IMR-90 (cell line): Measurements from ENCODE around the gene WBP2NL. TPM values are rescaled to one million over a fixed set of nuclear protein-coding genes. Genes with fewer than 3 reads are reported as not detected.

ENCODE experiments used
- ATAC-seq: fragments of 200-7000 bp; cut with Tn5 transposase; 2 replicates; pipeline ENCODE4 v1.9.1; 2020; ENCODE audit warnings: low read depth, mild to moderate bottlenecking, moderate library complexity
- BruUV-seq: library from RNA; stranded (reverse); fragments of 400-500 nt; replicated peaks from 2 replicates; lab custom pipeline; 2021; lab: Mats Ljungman, UMichigan
- CTCF ChIA-PET: fragments of 300-600 bp; formaldehyde crosslinking; extraction: SDS; loops from one replicate; lab custom pipeline; 2021; ENCODE audit warnings: antibody characterized with exemption; lab: Yijun Ruan, JAX
- POLR2A ChIA-PET: fragments of 300-600 bp; sonication (Branson Sonifier 250); formaldehyde crosslinking; loops from one replicate; lab custom pipeline; 2022; ENCODE audit warnings: antibody characterized with exemption; ENCODE audit not compliant: unreplicated experiment; lab: Charles Lee
- DNase-seq: peaks from one replicate; pipeline ENCODE4 v3.0.0; 2013
- H2AFZ ChIP-seq: replicated peaks from 2 replicates; pipeline ENCODE3; 2013; ENCODE audit warnings: low read length, mild to moderate bottlenecking; ENCODE audit not compliant: poor library complexity
- H2AK5ac ChIP-seq: 2 replicates; pipeline ENCODE4 v1.6.1; 2013; ENCODE audit warnings: low read depth, low read length, inconsistent platforms
- H2AK9ac ChIP-seq: replicated peaks from 2 replicates; pipeline ENCODE3; 2013; ENCODE audit warnings: mild to moderate bottlenecking, low read depth, low read length, moderate library complexity; ENCODE audit not compliant: poor library complexity
- H2BK120ac ChIP-seq: 2 replicates; pipeline ENCODE4 v1.6.1; 2013; ENCODE audit warnings: low read depth, low read length, inconsistent platforms
- H2BK15ac ChIP-seq: 3 replicates; pipeline ENCODE4 v1.6.1; 2013; ENCODE audit warnings: low read depth, low read length, inconsistent platforms
- H2BK20ac ChIP-seq: 2 replicates; pipeline ENCODE4 v1.6.1; 2013; ENCODE audit warnings: low read depth, mild to moderate bottlenecking, inconsistent platforms, low read length, moderate library complexity
- H2BK5ac ChIP-seq: 2 replicates; pipeline ENCODE4 v1.6.1; 2013; ENCODE audit warnings: mild to moderate bottlenecking, low read depth, low read length, inconsistent platforms; ENCODE audit not compliant: poor library complexity, severe bottlenecking
- H3K14ac ChIP-seq: replicated peaks from 2 replicates; pipeline ENCODE4 v1.6.1; 2013; ENCODE audit warnings: low read depth, low read length, inconsistent platforms
- H3K18ac ChIP-seq: 2 replicates; pipeline ENCODE4 v1.6.1; 2013; ENCODE audit warnings: low read depth, low read length, control low read depth
- H3K23ac ChIP-seq: 2 replicates; pipeline ENCODE4 v1.6.1; 2013; ENCODE audit warnings: low read depth, low read length, inconsistent platforms
- H3K27ac ChIP-seq: 2 replicates; pipeline ENCODE4 v1.5.1; 2013; ENCODE audit warnings: mild to moderate bottlenecking, control low read depth, low read length; ENCODE audit not compliant: insufficient read depth
- H3K27me3 ChIP-seq: 2 replicates; pipeline ENCODE4 v1.6.1; 2013; ENCODE audit warnings: low read length; ENCODE audit not compliant: control insufficient read depth, insufficient read depth
- H3K36me3 ChIP-seq: 2 replicates; pipeline ENCODE4 v1.6.1; 2013; ENCODE audit warnings: low read length, mixed read lengths; ENCODE audit not compliant: control insufficient read depth, insufficient read depth
- H3K4ac ChIP-seq: 2 replicates; pipeline ENCODE4 v1.6.1; 2013; ENCODE audit warnings: low read depth, low read length, inconsistent platforms
- H3K4me1 ChIP-seq: 2 replicates; pipeline ENCODE4 v1.6.1; 2013; ENCODE audit warnings: low read length, mixed read lengths; ENCODE audit not compliant: control insufficient read depth, insufficient read depth
- H3K4me2 ChIP-seq: 2 replicates; pipeline ENCODE4 v1.6.1; 2013; ENCODE audit warnings: low read depth, mild to moderate bottlenecking, control low read depth, low read length, moderate library complexity
- H3K4me3 ChIP-seq: 2 replicates; pipeline ENCODE4 v1.5.1; 2013; ENCODE audit warnings: low read depth, mild to moderate bottlenecking, control low read depth, low read length, moderate library complexity; ENCODE audit not compliant: insufficient read depth
- H3K56ac ChIP-seq: 2 replicates; pipeline ENCODE4 v1.6.1; 2013; ENCODE audit warnings: low read length, inconsistent platforms; ENCODE audit not compliant: insufficient read depth; ENCODE audit errors: extremely low read depth
- H3K79me1 ChIP-seq, 2 experiments: 2 replicates each; pipeline ENCODE4 v1.6.1; 2013; ENCODE audit warnings: low read length in 2 of 2, inconsistent platforms in 1 of 2, low read depth in 1 of 2
- H3K9ac ChIP-seq: 2 replicates; pipeline ENCODE4 v1.6.1; 2013; ENCODE audit warnings: low read depth, low read length, control low read depth
- H3K9me1 ChIP-seq: 2 replicates; pipeline ENCODE4 v1.6.1; 2013; ENCODE audit warnings: low read length, inconsistent platforms; ENCODE audit not compliant: insufficient read depth
- H3K9me3 ChIP-seq: 2 replicates; pipeline ENCODE4 v1.6.1; 2013; ENCODE audit warnings: low read length; ENCODE audit not compliant: control insufficient read depth, insufficient read depth
- H4K20me1 ChIP-seq: 2 replicates; pipeline ENCODE4 v1.6.1; 2013; ENCODE audit warnings: low read length, inconsistent platforms; ENCODE audit not compliant: insufficient read depth
- H4K5ac ChIP-seq: 2 replicates; pipeline ENCODE4 v1.6.1; 2013; ENCODE audit warnings: mild to moderate bottlenecking, low read depth, low read length, control low read depth
- H4K8ac ChIP-seq, 2 experiments: 2 replicates each; pipeline ENCODE4 v1.6.1; 2013; ENCODE audit warnings: low read depth in 2 of 2, low read length in 2 of 2, control low read depth in 1 of 2, inconsistent platforms in 1 of 2
- H4K91ac ChIP-seq: 2 replicates; pipeline ENCODE4 v1.6.1; 2013; ENCODE audit warnings: low read depth, low read length, inconsistent platforms; ENCODE audit not compliant: insufficient read depth
- FOS ChIP-seq: fragments of 150-350 bp; IDR thresholded peaks from 2 replicates; pipeline ENCODE4 v1.6.1; 2016; ENCODE audit warnings: low read depth, low read length
- MAFK ChIP-seq: IDR thresholded peaks from 2 replicates; pipeline ENCODE4 v1.6.1; 2012; ENCODE audit warnings: low read depth, low read length, improper control_type of control experiment
- NFE2L2 ChIP-seq: fragments of 150-350 bp; IDR thresholded peaks from 2 replicates; pipeline ENCODE4 v1.6.1; 2016; ENCODE audit warnings: low read depth, mild to moderate bottlenecking, low read length
- WGBS, 2 experiments: methylation state at CpG; one replicate each; pipeline versions ENCODE4 v1.1.5 to v1.1.7; 2013; ENCODE audit warnings: missing lambda C conversion rate in 2 of 2; ENCODE audit not compliant: insufficient read length in 1 of 2; ENCODE audit errors: extremely low coverage in 2 of 2; 5-methylcytosine and 5-hydroxymethylcytosine counted together
- dilution Hi-C: fragments of 300-500 bp; cut with HindIII; formaldehyde crosslinking; loops from one replicate; pipeline ENCODE4 v1.14.3; 2018; ENCODE audit warnings: low sequenced_read_pairs; ENCODE audit not compliant: unreplicated experiment
- in situ Hi-C: fragments of 300-500 bp; cut with MboI; formaldehyde crosslinking; loops from 3 replicates; pipeline ENCODE4 v1.14.3; 2019; ENCODE audit warnings: low sequenced_read_pairs, inconsistent platforms, mixed read lengths
- intact Hi-C: fragments of 100-400 bp; cut with micrococcal nuclease; formaldehyde crosslinking; loops from 2 replicates; pipeline ENCODE4 v1.10.0; 2022
- polyA plus RNA-seq, 3 experiments: library from polyadenylated mRNA; depleted of rRNA; stranded (reverse); fragments of >200 nt; gene quantifications; 2 replicates each; pipeline ENCODE4 v1.2.3, GENCODE V29; 2012; ENCODE audit warnings: low replicate concordance in 1 of 3
- total RNA-seq: library from RNA; depleted of rRNA; stranded (reverse); fragments of >200 nt; gene quantifications from 2 replicates; pipeline ENCODE4 v1.2.3, GENCODE V29; 2012

WBP2NL gene
- total and polyA plus RNA-seq, 2 of the 4 experiments (the other 2 are of a cell fraction), result not detected

GRCh38 chr22:42050641-42051180, 52.1 kb downstream of the WBP2NL start:
- Histone ChIP-seq H3K27me3 (no peaks in the 10 kb centered on the region), H3K9me3 (no peaks in the 10 kb centered on the region), H3K9me1 (no peaks in the 10 kb centered on the region), H2BK5ac (no peak overlapping the region), H2AK9ac (no peak overlapping the region), H2AFZ (no peak overlapping the region), H3K9ac (no peak overlapping the region), H3K4me3 (no peak overlapping the region), H3K4ac (no peak overlapping the region), H4K20me1 (no peaks in the 10 kb centered on the region), H3K18ac (no peak overlapping the region), H3K14ac (no peak overlapping the region), H2BK15ac (no peak overlapping the region), H4K91ac (no peak overlapping the region), H3K79me1 (no peaks in the 10 kb centered on the region), H3K4me1 (no peaks in the 10 kb centered on the region), H2BK20ac (no peak overlapping the region), H3K27ac (no peak overlapping the region), H3K4me2 (no peak overlapping the region), H4K5ac (no peak overlapping the region), H4K8ac (no peak overlapping the region), H2BK120ac (no peak overlapping the region), H2AK5ac (no peak overlapping the region), H3K56ac (no peak overlapping the region), H3K36me3 (no peaks in the 10 kb centered on the region), H3K23ac (no peak overlapping the region)
- intact Hi-C loops (no loop called here), in situ Hi-C loops (no loop called here), dilution Hi-C loops (no loop called here)
- ChIA-PET CTCF (no interaction called here), POLR2A (no interaction called here)
- no TSS peak for BruUV-seq
- TF ChIP-seq FOS (no peak), MAFK (peak; percentile 50), NFE2L2 (no peak)
- no CpG with 5 or more reads among the region's 2 CpGs for WGBS, 2 experiments
- ATAC-seq (no peak), DNase-seq (no peak)
